Transverse colon (tissue), 3 donors: ENCODE results near the gene TMEM238.

Source experiments
- EP300 ChIP-seq: sonication (generic); formaldehyde crosslinking; IDR thresholded peaks from one replicate; pipeline ENCODE4 v1.6.1; 2017; ENCODE audit warnings: antibody characterized with exemption, low read depth
- TF ChIP-seq, protein P1 (sequence below), 5 experiments: fragments of 200-600 bp in 3 of 5; fragments of 450-650 bp in 2 of 5; sonication (generic) in 3 of 5; IDR thresholded peaks; 1 replicate in 2 of 5; 2 replicates in 3 of 5; pipeline ENCODE4 v1.5.1; 2016 to 2017; ENCODE audit warnings: antibody characterized with exemption in 5 of 5, inconsistent platforms in 3 of 5, mild to moderate bottlenecking in 2 of 5, moderate library complexity in 1 of 5

- TF ChIP-seq, protein P1, sequence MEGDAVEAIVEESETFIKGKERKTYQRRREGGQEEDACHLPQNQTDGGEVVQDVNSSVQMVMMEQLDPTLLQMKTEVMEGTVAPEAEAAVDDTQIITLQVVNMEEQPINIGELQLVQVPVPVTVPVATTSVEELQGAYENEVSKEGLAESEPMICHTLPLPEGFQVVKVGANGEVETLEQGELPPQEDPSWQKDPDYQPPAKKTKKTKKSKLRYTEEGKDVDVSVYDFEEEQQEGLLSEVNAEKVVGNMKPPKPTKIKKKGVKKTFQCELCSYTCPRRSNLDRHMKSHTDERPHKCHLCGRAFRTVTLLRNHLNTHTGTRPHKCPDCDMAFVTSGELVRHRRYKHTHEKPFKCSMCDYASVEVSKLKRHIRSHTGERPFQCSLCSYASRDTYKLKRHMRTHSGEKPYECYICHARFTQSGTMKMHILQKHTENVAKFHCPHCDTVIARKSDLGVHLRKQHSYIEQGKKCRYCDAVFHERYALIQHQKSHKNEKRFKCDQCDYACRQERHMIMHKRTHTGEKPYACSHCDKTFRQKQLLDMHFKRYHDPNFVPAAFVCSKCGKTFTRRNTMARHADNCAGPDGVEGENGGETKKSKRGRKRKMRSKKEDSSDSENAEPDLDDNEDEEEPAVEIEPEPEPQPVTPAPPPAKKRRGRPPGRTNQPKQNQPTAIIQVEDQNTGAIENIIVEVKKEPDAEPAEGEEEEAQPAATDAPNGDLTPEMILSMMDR (IDR thresholded peaks at IDR 0.05): no peak
- TF ChIP-seq EP300: no peak
Observed at GRCh38 chr19:55368701-55369563, 15.2 kb downstream of the TMEM238 start.
